ENCODE measurements around the gene MYH15. TPM values are rescaled to one million over a fixed set of nuclear protein-coding genes. Genes with fewer than 3 reads are reported as not detected.

The MYH15 gene
- polyA plus RNA-seq, 3 donors, result not detected

GRCh38 chr3:108455212-108455705 is 55.1 kb downstream of the MYH15 start:
- Mint-ChIP-seq H3K4me1 (peaks cover 7% of the 10 kb centered on the region), H3K4me3 (no peak overlapping the region), H3K36me3 (no peaks in the 10 kb centered on the region), H3K27ac (no peak overlapping the region), H3K9me3 (peaks cover 0 to 2% (median 0%) of the 10 kb centered on the region in 7 donors), H3K27me3 (ENCODE audit: low read depth in 3 of 3) (no peaks in the 10 kb centered on the region)
- no peak overlapping the region for H3K27ac ChIP-seq (ENCODE audit: low read depth in 1 of 2, low read length in 2 of 2)
- intact Hi-C loops (cut with micrococcal nuclease), result no loop called here
- no peak overlapping the region for H3K9ac ChIP-seq (ENCODE audit: insufficient read depth, low read length, poor library complexity, severe bottlenecking)
- no peaks in the 10 kb centered on the region for H3K9me3 ChIP-seq (replicated peaks in 1 of 2; ENCODE audit: control insufficient read depth in 1 of 2, insufficient read depth in 1 of 2, low read length in 2 of 2)
- no peaks in the 10 kb centered on the region for H4K20me1 ChIP-seq (ENCODE audit: insufficient read depth, low read length)
- no peaks in the 10 kb centered on the region for H3K36me3 ChIP-seq (replicated peaks in 1 of 2; ENCODE audit: control insufficient read depth in 1 of 2, insufficient read depth in 2 of 2, low read length in 2 of 2)
- DNase-seq, result no peak
- no peak overlapping the region for H3K4me2 ChIP-seq (replicated peaks; ENCODE audit: extremely low read depth, low read length, poor library complexity, severe bottlenecking)
- H3K79me2 ChIP-seq (ENCODE audit: insufficient read depth, low read length), result no peaks in the 10 kb centered on the region
- H3K4me3 ChIP-seq (replicated peaks in 1 of 3; ENCODE audit: low read depth in 2 of 3, low read length in 3 of 3), result no peak overlapping the region
- WGBS (ENCODE audit: insufficient coverage), result no CpG with 5 or more reads among the region's 2 CpGs
- H2AFZ ChIP-seq (ENCODE audit: insufficient read depth, low read depth, low read length, poor library complexity, severe bottlenecking), result no peak overlapping the region
- no peaks in the 10 kb centered on the region for H3K27me3 ChIP-seq (ENCODE audit: control insufficient read depth in 2 of 2, insufficient read depth in 2 of 2, low read length in 2 of 2)
- no peak for TF ChIP-seq CTCF (IDR thresholded peaks at IDR 0.05)
- peaks cover 4 to 7% of the 10 kb centered on the region in 2 donors for H3K4me1 ChIP-seq (ENCODE audit: control insufficient read depth in 1 of 2, insufficient read depth in 2 of 2, low read length in 2 of 2)

GRCh38 chr3:108453565-108453964 is 56.8 kb downstream of the MYH15 start:
- peaks cover 0 to 2% (median 0%) of the 10 kb centered on the region in 7 donors for H3K9me3 Mint-ChIP-seq
- no peak overlapping the region for H2AFZ ChIP-seq (ENCODE audit: insufficient read depth, low read depth, low read length, poor library complexity, severe bottlenecking)

More at GRCh38 chr3:108453565-108453964, 56.8 kb downstream of the MYH15 start:
- peaks cover 9% of the 10 kb centered on the region for H3K4me1 Mint-ChIP-seq
- H3K27ac Mint-ChIP-seq, result no peak overlapping the region
- H3K27ac ChIP-seq (ENCODE audit: low read depth in 1 of 2, low read length in 2 of 2), result no peak overlapping the region
- H4K20me1 ChIP-seq (ENCODE audit: insufficient read depth, low read length), result no peaks in the 10 kb centered on the region
- no peaks in the 10 kb centered on the region for H3K27me3 ChIP-seq (ENCODE audit: control insufficient read depth in 2 of 2, insufficient read depth in 2 of 2, low read length in 2 of 2)
- no peak for DNase-seq
- no peak overlapping the region for H3K4me3 Mint-ChIP-seq
- no peaks in the 10 kb centered on the region for H3K79me2 ChIP-seq (ENCODE audit: insufficient read depth, low read length)
- no peaks in the 10 kb centered on the region for H3K36me3 ChIP-seq (replicated peaks in 1 of 2; ENCODE audit: control insufficient read depth in 1 of 2, insufficient read depth in 2 of 2, low read length in 2 of 2)
- H3K4me2 ChIP-seq (replicated peaks; ENCODE audit: extremely low read depth, low read length, poor library complexity, severe bottlenecking), result no peak overlapping the region
- H3K36me3 Mint-ChIP-seq, result no peaks in the 10 kb centered on the region
- peaks cover 4 to 9% of the 10 kb centered on the region in 2 donors for H3K4me1 ChIP-seq (ENCODE audit: control insufficient read depth in 1 of 2, insufficient read depth in 2 of 2, low read length in 2 of 2)
- intact Hi-C loops (cut with micrococcal nuclease), result no loop called here
- WGBS (ENCODE audit: insufficient coverage), result no CpG with 5 or more reads among the region's 1 CpG
- H3K4me3 ChIP-seq (replicated peaks in 1 of 3; ENCODE audit: low read depth in 2 of 3, low read length in 3 of 3), result no peak overlapping the region
- H3K27me3 Mint-ChIP-seq (ENCODE audit: low read depth in 3 of 3), result no peaks in the 10 kb centered on the region
- H3K9me3 ChIP-seq (replicated peaks in 1 of 2; ENCODE audit: control insufficient read depth in 1 of 2, insufficient read depth in 1 of 2, low read length in 2 of 2), result no peaks in the 10 kb centered on the region
- no peak overlapping the region for H3K9ac ChIP-seq (ENCODE audit: insufficient read depth, low read length, poor library complexity, severe bottlenecking)
- no peak for TF ChIP-seq CTCF (IDR thresholded peaks at IDR 0.05)

Data from CD14-positive monocyte (primary cell).